Mucosa of gallbladder (tissue), 1 donor: ENCODE results near the gene TMEM129. TPM values are rescaled to one million over a fixed set of nuclear protein-coding genes. Genes with fewer than 3 reads are reported as not detected.

Experiments
- DNase-seq: peaks from one replicate; pipeline ENCODE4 v3.0.0-alpha.2; 2020; ENCODE audit warnings: low spot score
- total RNA-seq: library from RNA; stranded (reverse); gene quantifications from one replicate; pipeline ENCODE4 v1.2.1, GENCODE V29; 2021
- donor health status: DM: no; HTN: no; CAD: no.

TMEM129 gene
- total RNA-seq, 1 donor from 2014 or later: 60.5 TPM

- DNase-seq: no peak
Measured at GRCh38 chr4:1669270-1669669, 51.9 kb downstream of the TMEM129 start.

GRCh38 chr4:1668488-1668840 is 52.7 kb downstream of the TMEM129 start:
- no peak for DNase-seq

GRCh38 chr4:1667273-1667672 is 53.9 kb downstream of the TMEM129 start:
- no peak for DNase-seq

GRCh38 chr4:1666391-1666790 is 54.7 kb downstream of the TMEM129 start:
- DNase-seq: no peak

Other genes starting within 250 kb of the TMEM129 start
- gene FAM53A, start 37.0 kb downstream of the TMEM129 start, total RNA-seq: 1.6 TPM
- 26.4 TPM for gene SLBP, start 9.0 kb downstream of the TMEM129 start, total RNA-seq
- gene TACC3, start 198 bp upstream of the TMEM129 start, total RNA-seq: 16.2 TPM
- gene FGFR3, start 72.0 kb upstream of the TMEM129 start, total RNA-seq: 104 TPM
- gene LETM1, start 134.8 kb upstream of the TMEM129 start, total RNA-seq: 45.0 TPM
- gene NSD2, start 150.1 kb upstream of the TMEM129 start, total RNA-seq: 45.9 TPM